Measurements from ENCODE around the gene CEP89. TPM values are rescaled to one million over a fixed set of nuclear protein-coding genes. Genes with fewer than 3 reads are reported as not detected.

CEP89 gene
- polyA plus RNA-seq, 1 donor (not counting 4 experiments of a cell fraction or from before 2014, with no cell fraction given), result 11.2 TPM

DNA sequence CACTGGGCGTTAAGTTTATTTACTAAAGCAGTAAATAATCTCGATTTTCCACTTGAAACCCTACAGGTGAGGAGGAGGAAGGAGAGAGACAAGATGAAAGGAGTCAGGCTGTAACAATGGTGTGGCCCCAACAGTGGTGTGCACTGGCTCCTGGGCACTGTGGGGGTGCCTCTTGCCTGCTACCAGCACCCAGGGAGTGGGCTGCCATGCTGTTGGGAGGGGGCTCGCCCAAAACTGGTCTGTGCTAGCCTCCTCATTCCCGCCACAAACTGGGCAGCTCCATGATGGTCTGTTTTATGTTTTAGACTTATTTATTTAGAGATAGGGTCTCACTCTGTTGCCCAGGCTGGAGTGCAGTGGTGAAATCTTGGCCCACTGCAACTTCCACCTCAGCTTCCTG, 52.4 kb downstream of the CEP89 start:
- no peaks in the 10 kb centered on the region for H3K79me2 ChIP-seq (ENCODE audit: control insufficient read depth, insufficient read depth, low read length)
- H2AFZ ChIP-seq (ENCODE audit: control insufficient read depth, low read length), result no peak overlapping the region
- H3K9me3 ChIP-seq (ENCODE audit: control insufficient read depth, low read depth, low read length), result no peaks in the 10 kb centered on the region
- peaks cover 3 to 7% of the 10 kb centered on the region in 2 experiments for H3K36me3 ChIP-seq (ENCODE audit: control insufficient read depth in 2 of 2, extremely low read depth in 1 of 2, insufficient read depth in 2 of 2, low read length in 2 of 2)
- H3K27ac ChIP-seq (ENCODE audit: control insufficient read depth, insufficient read depth, low read length), result no peak overlapping the region
- no peak overlapping the region for H3K9ac ChIP-seq (ENCODE audit: control insufficient read depth, extremely low read depth, insufficient read depth, low read length)
- no peaks in the 10 kb centered on the region for H4K20me1 ChIP-seq (ENCODE audit: control insufficient read depth, extremely low read depth, insufficient read depth, low read length)
- H3K27me3 ChIP-seq (ENCODE audit: control insufficient read depth, extremely low read depth, insufficient read depth, low read length), result no peaks in the 10 kb centered on the region
- no peak overlapping the region for H3K4me2 ChIP-seq (ENCODE audit: control insufficient read depth, extremely low read depth, insufficient read depth, low read depth, low read length)
- FAIRE-seq, result no peak
- H3K4me3 ChIP-seq (ENCODE audit: control insufficient read depth in 2 of 3, extremely low read depth in 1 of 3, insufficient read depth in 2 of 3, low read depth in 1 of 3, low read length in 3 of 3), result no peak overlapping the region
- dilution Hi-C loops (cut with MboI; ENCODE audit: extremely low pct_ligation_motif_present, low sequenced_read_pairs), result no loop called here
- H3K9me1 ChIP-seq (ENCODE audit: control insufficient read depth, extremely low read depth, insufficient read depth, low read length), result no peaks in the 10 kb centered on the region
- H3K4me1 ChIP-seq (ENCODE audit: control insufficient read depth, extremely low read depth, insufficient read depth, low read length), result no peaks in the 10 kb centered on the region
- DNase-seq (ENCODE audit: low read depth, low spot score), result no peak
- TF ChIP-seq CTCF (optimal IDR thresholded peaks at IDR 0.05 in 1 of 3, IDR thresholded peaks at IDR 0.05 in 1 of 3, conservative IDR thresholded peaks at IDR 0.05 in 1 of 3; ENCODE audit: extremely low read depth in 1 of 3, insufficient read depth in 2 of 3, low read length in 3 of 3) (no peak), EZH2 (IDR thresholded peaks at IDR 0.05; ENCODE audit: low read length) (no peak)

GRCh38 chr19:32917616-32917996, 54.2 kb downstream of the CEP89 start:
- H3K36me3 ChIP-seq (ENCODE audit: control insufficient read depth in 2 of 2, extremely low read depth in 1 of 2, insufficient read depth in 2 of 2, low read length in 2 of 2), result peaks cover 0 to 7% of the 10 kb centered on the region in 2 experiments
- H4K20me1 ChIP-seq (ENCODE audit: control insufficient read depth, extremely low read depth, insufficient read depth, low read length), result no peaks in the 10 kb centered on the region
- dilution Hi-C loops (cut with MboI; ENCODE audit: extremely low pct_ligation_motif_present, low sequenced_read_pairs), result no loop called here

More at GRCh38 chr19:32917616-32917996, 54.2 kb downstream of the CEP89 start:
- no peak for FAIRE-seq
- H3K4me2 ChIP-seq (ENCODE audit: control insufficient read depth, extremely low read depth, insufficient read depth, low read depth, low read length), result no peak overlapping the region
- no peak overlapping the region for H3K4me3 ChIP-seq (ENCODE audit: control insufficient read depth in 2 of 3, extremely low read depth in 1 of 3, insufficient read depth in 2 of 3, low read depth in 1 of 3, low read length in 3 of 3)
- H3K27ac ChIP-seq (ENCODE audit: control insufficient read depth, insufficient read depth, low read length), result no peak overlapping the region
- no peak for TF ChIP-seq EZH2 (IDR thresholded peaks at IDR 0.05; ENCODE audit: low read length)
- TF ChIP-seq CTCF (optimal IDR thresholded peaks at IDR 0.05 in 1 of 3, IDR thresholded peaks at IDR 0.05 in 1 of 3, conservative IDR thresholded peaks at IDR 0.05 in 1 of 3; ENCODE audit: extremely low read depth in 1 of 3, insufficient read depth in 2 of 3, low read length in 3 of 3), result no peak
- H3K9me3 ChIP-seq (ENCODE audit: control insufficient read depth, low read depth, low read length), result no peaks in the 10 kb centered on the region
- H2AFZ ChIP-seq (ENCODE audit: control insufficient read depth, low read length), result no peak overlapping the region
- no peak overlapping the region for H3K9ac ChIP-seq (ENCODE audit: control insufficient read depth, extremely low read depth, insufficient read depth, low read length)
- H3K27me3 ChIP-seq (ENCODE audit: control insufficient read depth, extremely low read depth, insufficient read depth, low read length), result no peaks in the 10 kb centered on the region
- no peaks in the 10 kb centered on the region for H3K79me2 ChIP-seq (ENCODE audit: control insufficient read depth, insufficient read depth, low read length)
- DNase-seq (ENCODE audit: low read depth, low spot score), result no peak
- H3K4me1 ChIP-seq (ENCODE audit: control insufficient read depth, extremely low read depth, insufficient read depth, low read length), result no peaks in the 10 kb centered on the region
- no peaks in the 10 kb centered on the region for H3K9me1 ChIP-seq (ENCODE audit: control insufficient read depth, extremely low read depth, insufficient read depth, low read length)
